A673 (cell line): Measurements from ENCODE around the gene RAB13. TPM values are rescaled to one million over a fixed set of nuclear protein-coding genes. Genes with fewer than 3 reads are reported as not detected.
A peak's percentile ranks its signal among the peaks of the same experiment; 100 is the strongest.

ENCODE experiments used
- BruUV-seq: library from RNA; stranded (reverse); fragments of 400-500 nt; replicated peaks from 2 replicates; lab custom pipeline; 2021; lab: Mats Ljungman, UMichigan
- CTCF ChIA-PET: fragments of 300-600 bp; sonication (Branson Sonifier 250); formaldehyde crosslinking; loops from one replicate; lab custom pipeline; 2022; ENCODE audit warnings: antibody characterized with exemption; lab: Charles Lee
- POLR2A ChIA-PET: fragments of 300-600 bp; sonication (Branson Sonifier 250); formaldehyde crosslinking; loops from one replicate; lab custom pipeline; 2022; ENCODE audit warnings: antibody characterized with exemption; ENCODE audit not compliant: low non-redundant PET; lab: Charles Lee
- DNase-seq: peaks from one replicate; pipeline ENCODE4 v3.0.0-alpha.2; 2015; ENCODE audit warnings: low spot score
- H3K27ac ChIP-seq: fragments of 200-600 bp; sonication (generic); 2 replicates; pipeline ENCODE4 v1.5.1; 2016; ENCODE audit warnings: mixed run types, low read depth, mild to moderate bottlenecking, mixed read lengths, antibody characterized with exemption, low read length; ENCODE audit not compliant: poor library complexity, severe bottlenecking
- H3K27me3 ChIP-seq: fragments of 200-600 bp; sonication (generic); replicated peaks from 2 replicates; pipeline ENCODE4 v1.6.1; 2017; ENCODE audit warnings: mixed run types, low read depth, mild to moderate bottlenecking, mixed read lengths, antibody characterized with exemption, low read length; ENCODE audit not compliant: insufficient read depth, poor library complexity
- H3K36me3 ChIP-seq: fragments of 200-600 bp; sonication (generic); 2 replicates; pipeline ENCODE4 v1.6.1; 2016; ENCODE audit warnings: mixed run types, mild to moderate bottlenecking, mixed read lengths, antibody characterized with exemption, low read length; ENCODE audit not compliant: insufficient read depth, poor library complexity, severe bottlenecking
- H3K4me1 ChIP-seq: fragments of 200-600 bp; sonication (generic); 2 replicates; pipeline ENCODE4 v1.6.1; 2017; ENCODE audit warnings: mixed run types, mild to moderate bottlenecking, mixed read lengths, antibody characterized with exemption, low read length; ENCODE audit not compliant: insufficient read depth, poor library complexity, severe bottlenecking
- H3K4me3 ChIP-seq: fragments of 200-600 bp; sonication (generic); 2 replicates; pipeline ENCODE4 v1.5.1; 2016; ENCODE audit warnings: low read depth, mixed run types, mild to moderate bottlenecking, mixed read lengths, low read length; ENCODE audit not compliant: poor library complexity, severe bottlenecking
- H3K9me3 ChIP-seq: fragments of 200-600 bp; sonication (generic); 2 replicates; pipeline ENCODE4 v1.6.1; 2016; ENCODE audit warnings: mixed run types, low read depth, mild to moderate bottlenecking, mixed read lengths, antibody characterized with exemption, low read length; ENCODE audit not compliant: poor library complexity, severe bottlenecking
- EZH2 ChIP-seq: fragments of 200-600 bp; sonication (generic); IDR thresholded peaks from 2 replicates; pipeline ENCODE4 v1.6.1; 2017; ENCODE audit warnings: borderline replicate concordance, low read depth, mild to moderate bottlenecking, mixed read lengths, antibody characterized with exemption, low read length; ENCODE audit not compliant: poor library complexity, severe bottlenecking
- intact Hi-C: fragments of 100-400 bp; cut with micrococcal nuclease; formaldehyde crosslinking; loops from one replicate; pipeline ENCODE4 v1.10.0; 2022; ENCODE audit not compliant: unreplicated experiment
- total RNA-seq: library from RNA; stranded (reverse); gene quantifications from 2 replicates; pipeline ENCODE4 v1.2.3, GENCODE V29; 2021
- TF ChIP-seq, protein P1 (sequence below): fragments of 300-800, 200-600 bp; sonication (generic); conservative IDR thresholded peaks from 2 replicates; pipeline ENCODE4 v1.5.1; 2017; ENCODE audit warnings: low read depth, mild to moderate bottlenecking, antibody characterized with exemption, low read length, moderate library complexity, mixed read lengths

Gene RAB13
- total RNA-seq, 1 experiment from 2014 or later: 206 TPM

- peaks cover 13% of the 10 kb centered on the region for H3K36me3 ChIP-seq
- TF ChIP-seq, protein P1, sequence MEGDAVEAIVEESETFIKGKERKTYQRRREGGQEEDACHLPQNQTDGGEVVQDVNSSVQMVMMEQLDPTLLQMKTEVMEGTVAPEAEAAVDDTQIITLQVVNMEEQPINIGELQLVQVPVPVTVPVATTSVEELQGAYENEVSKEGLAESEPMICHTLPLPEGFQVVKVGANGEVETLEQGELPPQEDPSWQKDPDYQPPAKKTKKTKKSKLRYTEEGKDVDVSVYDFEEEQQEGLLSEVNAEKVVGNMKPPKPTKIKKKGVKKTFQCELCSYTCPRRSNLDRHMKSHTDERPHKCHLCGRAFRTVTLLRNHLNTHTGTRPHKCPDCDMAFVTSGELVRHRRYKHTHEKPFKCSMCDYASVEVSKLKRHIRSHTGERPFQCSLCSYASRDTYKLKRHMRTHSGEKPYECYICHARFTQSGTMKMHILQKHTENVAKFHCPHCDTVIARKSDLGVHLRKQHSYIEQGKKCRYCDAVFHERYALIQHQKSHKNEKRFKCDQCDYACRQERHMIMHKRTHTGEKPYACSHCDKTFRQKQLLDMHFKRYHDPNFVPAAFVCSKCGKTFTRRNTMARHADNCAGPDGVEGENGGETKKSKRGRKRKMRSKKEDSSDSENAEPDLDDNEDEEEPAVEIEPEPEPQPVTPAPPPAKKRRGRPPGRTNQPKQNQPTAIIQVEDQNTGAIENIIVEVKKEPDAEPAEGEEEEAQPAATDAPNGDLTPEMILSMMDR: no peak
- TF ChIP-seq EZH2: no peak
- intact Hi-C loops: loop anchor here (5.0 kb wide), 1 partner anchor 291 kb away; the partner anchor contains the start of gene ILF2
- H3K4me1 ChIP-seq: peaks cover 20% of the 10 kb centered on the region
- H3K9me3 ChIP-seq: no peaks in the 10 kb centered on the region
- ChIA-PET POLR2A (interaction anchor here (0.6 to 1.0 kb wide), 3 partner anchors 22 to 209 kb away, joined by 3 to 6 read pairs (median 3); partner anchors contain the start of gene RAB13), CTCF (interaction anchor here (1.6 kb wide), 1 partner anchor 17 kb away, joined by 3 read pairs; the partner anchor contains the start of gene DENND4B)
- no peaks in the 10 kb centered on the region for H3K27me3 ChIP-seq
- peak; percentile 99 for DNase-seq
- peak within 1 kb of the TSS; percentile 74 for H3K27ac ChIP-seq
- peak within 1 kb of the TSS; percentile 77 for H3K4me3 ChIP-seq
- BruUV-seq: no TSS peak
Measured at GRCh38 chr1:153963030-153963849, 22.9 kb downstream of the RAB13 start, which contains the start of gene SLC39A1. SLC39A1 (minus strand) TSS chr1:153963537; CDS start chr1:153962715, 822 bp downstream.

DNA sequence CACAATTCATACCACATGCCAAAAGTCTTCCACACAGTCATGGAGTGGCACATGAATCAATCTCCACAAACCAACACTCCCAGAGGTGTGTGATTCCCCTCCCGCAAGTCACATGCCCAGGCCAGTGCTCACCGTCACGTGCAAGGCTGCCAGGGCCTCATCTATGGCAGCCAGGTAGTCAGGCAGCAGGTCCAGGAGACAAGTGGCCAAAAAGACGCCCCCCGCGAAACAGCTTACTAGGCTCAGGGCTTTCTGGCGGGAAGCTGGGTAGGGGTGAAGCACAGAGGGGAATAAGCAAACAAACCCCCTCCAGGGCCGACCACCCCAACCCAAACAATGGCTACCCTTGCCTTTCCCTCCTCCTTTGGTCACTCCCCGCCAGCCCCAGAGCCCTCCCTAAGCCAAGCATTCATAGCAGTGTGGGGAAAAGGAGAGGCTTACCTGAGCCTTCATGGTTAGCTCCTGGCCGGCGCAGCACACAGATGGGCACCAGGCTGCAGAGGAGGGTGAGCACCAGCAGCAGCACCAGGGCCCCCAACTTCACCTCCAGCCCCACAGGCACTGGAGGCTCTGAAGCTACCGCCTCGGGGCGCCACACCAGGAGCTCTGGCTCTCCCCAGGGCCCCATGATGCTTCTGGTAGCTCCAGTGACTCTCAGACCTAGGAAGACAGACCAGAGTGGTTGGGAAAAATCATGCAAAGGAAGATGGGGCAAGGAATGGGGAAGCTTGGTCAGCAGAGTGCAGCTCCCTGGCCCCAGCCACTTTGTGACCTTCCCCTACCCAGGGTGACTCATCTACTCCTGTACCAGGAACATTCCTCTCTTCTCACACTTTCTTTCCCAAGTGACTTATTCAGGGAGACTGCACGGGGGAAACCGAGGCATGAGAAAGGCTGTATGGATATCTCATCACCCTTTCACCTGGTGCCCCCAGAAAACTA, 23.8 kb downstream of the RAB13 start:
- no peak for TF ChIP-seq EZH2
- TF ChIP-seq, protein P1: no peak
- no peak for DNase-seq
- peaks cover 13% of the 10 kb centered on the region for H3K36me3 ChIP-seq
- no TSS peak for BruUV-seq
- CTCF ChIA-PET: interaction anchor here (1.6 kb wide), 1 partner anchor 16 kb away, joined by 3 read pairs; the partner anchor contains the start of gene DENND4B
- peak overlapping the region; percentile 77 for H3K4me3 ChIP-seq
- no peaks in the 10 kb centered on the region for H3K27me3 ChIP-seq
- H3K27ac ChIP-seq: peak overlapping the region; percentile 74
- H3K9me3 ChIP-seq: no peaks in the 10 kb centered on the region
- POLR2A ChIA-PET: interaction anchor here (0.7 to 1.0 kb wide), 2 partner anchors 14 to 28 kb away, joined by 3 read pairs; no protein-coding TSS in a partner anchor
- intact Hi-C loops: loop anchor here (5.0 kb wide), 1 partner anchor 290 kb away; the partner anchor contains the start of gene ILF2
- H3K4me1 ChIP-seq: peaks cover 20% of the 10 kb centered on the region

DNA sequence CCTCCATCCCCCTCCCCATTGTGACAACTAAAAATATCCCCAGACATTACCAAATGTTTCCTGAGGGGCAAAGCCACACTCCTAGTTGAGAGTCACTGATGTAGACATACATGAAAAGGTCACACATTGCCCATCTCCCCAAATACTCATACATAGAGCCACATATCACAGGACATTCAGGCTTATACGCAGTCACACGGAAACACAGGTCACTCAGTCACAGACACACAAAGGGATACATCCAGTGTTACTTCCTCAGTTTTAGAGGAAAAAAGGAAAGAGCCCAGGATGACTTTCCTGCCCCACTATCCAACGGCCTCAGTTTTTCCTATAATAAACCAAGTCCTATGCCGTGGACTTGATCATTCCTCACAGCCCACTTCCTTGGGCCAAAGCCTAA, 24.7 kb downstream of the RAB13 start:
- CTCF ChIA-PET: no interaction called here
- intact Hi-C loops: loop anchor here (5.0 kb wide), 1 partner anchor 289 kb away; the partner anchor contains the start of gene ILF2
- POLR2A ChIA-PET: interaction anchor here (0.7 kb wide), 1 partner anchor 13 kb away, joined by 3 read pairs; no protein-coding TSS in a partner anchor

More for the DNA sequence above, 24.7 kb downstream of the RAB13 start:
- H3K4me1 ChIP-seq: peaks cover 16% of the 10 kb centered on the region
- no peaks in the 10 kb centered on the region for H3K27me3 ChIP-seq
- TF ChIP-seq, protein P1: no peak
- TF ChIP-seq EZH2: no peak
- BruUV-seq: TSS peak; percentile 18
- peaks cover 13% of the 10 kb centered on the region for H3K36me3 ChIP-seq
- no peak for DNase-seq
- peak overlapping the region; percentile 77 for H3K4me3 ChIP-seq
- H3K27ac ChIP-seq: peak overlapping the region; percentile 10
- no peaks in the 10 kb centered on the region for H3K9me3 ChIP-seq
